Embryonic facial prominence (tissue), 1 donor: Measurements from ENCODE around the gene CCDC9.
A peak's percentile ranks its signal among the peaks of the same experiment; 100 is the strongest.
"Not testable (repeated sequence)": the region's sequence is repeated elsewhere in the genome, so short reads cannot be mapped to it uniquely, and the experiment has no call there.

ENCODE experiments used
- DNase-seq: peaks from one replicate; pipeline ENCODE4 v3.0.0-alpha.2; 2016; ENCODE audit errors: extremely low spot score

CCDC9 gene

GRCh38 chr19:47232422-47233211 lies 23.7 kb upstream of the CCDC9 start:
- no peak for DNase-seq

GRCh38 chr19:47236072-47236675 lies 20.2 kb upstream of the CCDC9 start:
- DNase-seq: no peak

- no peak for DNase-seq
Observed at GRCh38 chr19:47239152-47239551, 17.2 kb upstream of the CCDC9 start.

GRCh38 chr19:47239610-47240296 lies 16.6 kb upstream of the CCDC9 start:
- DNase-seq: no peak

GRCh38 chr19:47240556-47240955 lies 15.8 kb upstream of the CCDC9 start:
- no peak for DNase-seq

- no peak for DNase-seq
Observed at GRCh38 chr19:47240996-47241918, 15.1 kb upstream of the CCDC9 start.

GRCh38 chr19:47241919-47242577 lies 14.3 kb upstream of the CCDC9 start:
- no peak for DNase-seq

GRCh38 chr19:47243364-47243775 lies 13.0 kb upstream of the CCDC9 start:
- DNase-seq: no peak

GRCh38 chr19:47243776-47244547 lies 12.4 kb upstream of the CCDC9 start:
- peak; percentile 81 for DNase-seq

GRCh38 chr19:47247308-47247990 lies 8.9 kb upstream of the CCDC9 start:
- DNase-seq: no peak

GRCh38 chr19:47253016-47253415 lies 3.3 kb upstream of the CCDC9 start:
- not testable (repeated sequence) for DNase-seq

GRCh38 chr19:47253467-47253881 lies 2.9 kb upstream of the CCDC9 start:
- no peak for DNase-seq

GRCh38 chr19:47253970-47254369 lies 2.4 kb upstream of the CCDC9 start:
- no peak for DNase-seq

GRCh38 chr19:47256693-47257410 lies 527 bp downstream of the CCDC9 start:
- peak; percentile 99 for DNase-seq

- DNase-seq: no peak
Observed at GRCh38 chr19:47257411-47258169, 1.3 kb downstream of the CCDC9 start.

GRCh38 chr19:47258434-47258833 lies 2.1 kb downstream of the CCDC9 start:
- no peak for DNase-seq

- no peak for DNase-seq
Observed at GRCh38 chr19:47258895-47259555, 2.7 kb downstream of the CCDC9 start.

GRCh38 chr19:47260476-47260875 lies 4.2 kb downstream of the CCDC9 start:
- DNase-seq: no peak
